GM12872 (cell line): ENCODE results near the gene BLOC1S6.
A peak's percentile ranks its signal among the peaks of the same experiment; 100 is the strongest.

ENCODE experiments used
- CTCF ChIP-seq: IDR thresholded peaks from 3 replicates; pipeline ENCODE4 v1.5.1; 2011; ENCODE audit warnings: low read depth, mild to moderate bottlenecking, low read length, moderate library complexity; ENCODE audit not compliant: insufficient read depth

Gene BLOC1S6

GRCh38 chr15:45549541-45550220 lies 37.5 kb upstream of the BLOC1S6 start:
- TF ChIP-seq CTCF, result no peak

GRCh38 chr15:45550436-45550835 lies 36.7 kb upstream of the BLOC1S6 start:
- no peak for TF ChIP-seq CTCF

- no peak for TF ChIP-seq CTCF
Measured at GRCh38 chr15:45551676-45552075, 35.5 kb upstream of the BLOC1S6 start.

- TF ChIP-seq CTCF, result no peak
Measured at GRCh38 chr15:45555934-45556608, 31.1 kb upstream of the BLOC1S6 start.

GRCh38 chr15:45572617-45573016 lies 14.6 kb upstream of the BLOC1S6 start:
- no peak for TF ChIP-seq CTCF

GRCh38 chr15:45573961-45574629 lies 13.1 kb upstream of the BLOC1S6 start:
- peak; percentile 49; the same call in 2 of the 3 replicates for TF ChIP-seq CTCF

- no peak for TF ChIP-seq CTCF
Measured at GRCh38 chr15:45581919-45582318, 5.3 kb upstream of the BLOC1S6 start.
